HG03135 (cell line): ENCODE data around the gene SCG3.
A peak's percentile ranks its signal among the peaks of the same experiment; 100 is the strongest.

Source experiments
- ATAC-seq: cut with Tn5 transposase; IDR thresholded peaks from one replicate; pipeline ENCODE4 v1.9.1; 2021; ENCODE audit warnings: mild to moderate bottlenecking, moderate library complexity; ENCODE audit not compliant: unreplicated experiment

Gene SCG3

GRCh38 chr15:51726302-51727073, 45.2 kb downstream of the SCG3 start:
- peak; percentile 71 for ATAC-seq

GRCh38 chr15:51727141-51727897, 46.0 kb downstream of the SCG3 start:
- ATAC-seq, result no peak

GRCh38 chr15:51731549-51732267, 50.4 kb downstream of the SCG3 start:
- ATAC-seq, result peak; percentile 58

- no peak for ATAC-seq
Observed at GRCh38 chr15:51732646-51733045, 51.3 kb downstream of the SCG3 start.

GRCh38 chr15:51735228-51736010, 54.1 kb downstream of the SCG3 start:
- no peak for ATAC-seq

GRCh38 chr15:51736069-51736468, 54.8 kb downstream of the SCG3 start:
- no peak for ATAC-seq

GRCh38 chr15:51736751-51737521, 55.6 kb downstream of the SCG3 start:
- ATAC-seq, result peak; percentile 37

GRCh38 chr15:51737522-51738305, 56.4 kb downstream of the SCG3 start, which contains the start of gene LYSMD2:
LYSMD2 (minus strand) TSS chr15:51737655; CDS start chr15:51737622, 33 bp downstream.
- peak; percentile 38 for ATAC-seq

GRCh38 chr15:51738553-51738952, 57.2 kb downstream of the SCG3 start:
- ATAC-seq, result no peak

GRCh38 chr15:51739061-51739712, 57.9 kb downstream of the SCG3 start:
- ATAC-seq, result no peak

- ATAC-seq, result no peak
Observed at GRCh38 chr15:51749307-51749706, 68.0 kb downstream of the SCG3 start.

GRCh38 chr15:51750186-51750585, 68.9 kb downstream of the SCG3 start:
- ATAC-seq, result no peak

GRCh38 chr15:51750792-51751696, 69.7 kb downstream of the SCG3 start, which contains the start of gene TMOD2:
TMOD2 (plus strand) TSS chr15:51751597; CDS start chr15:51766442, 14,845 bp downstream.
- ATAC-seq, result peak; percentile 74

GRCh38 chr15:51751697-51752683, 70.7 kb downstream of the SCG3 start:
- peak; percentile 51 for ATAC-seq

GRCh38 chr15:51752888-51753287, 71.6 kb downstream of the SCG3 start:
- no peak for ATAC-seq

- no peak for ATAC-seq
Observed at GRCh38 chr15:51754267-51754666, 73.0 kb downstream of the SCG3 start.
